ENCODE data around the gene CEP76. TPM values are rescaled to one million over a fixed set of nuclear protein-coding genes. Genes with fewer than 3 reads are reported as not detected.

The CEP76 gene
- total RNA-seq, 2 experiments from 2014 or later, result 8.0 to 8.7 TPM

GRCh38 chr18:12699747-12700146, 2.8 kb downstream of the CEP76 start:
- DNase-seq (no peak), ATAC-seq (ENCODE audit: poor library complexity) (no peak)
- no peak for TF ChIP-seq CTCF (IDR thresholded peaks at IDR 0.05)
- Mint-ChIP-seq H3K27ac (no peak overlapping the region), H3K36me3 (ENCODE audit: low read depth) (peaks cover 54% of the 10 kb centered on the region), H3K27me3 (no peaks in the 10 kb centered on the region), H3K4me3 (no peak overlapping the region), H3K4me1 (ENCODE audit: low read depth) (peaks cover 38% of the 10 kb centered on the region), H3K9me3 (no peaks in the 10 kb centered on the region)
- ChIA-PET CTCF (no interaction called here), POLR2A (no interaction called here)
- Histone ChIP-seq H3K4me3 (ENCODE audit: low read length) (no peak overlapping the region), H3K9me3 (ENCODE audit: control insufficient read depth in 1 of 2, insufficient read depth in 1 of 2, low read length in 2 of 2) (no peaks in the 10 kb centered on the region), H3K4me1 (ENCODE audit: insufficient read depth, low read length) (peaks cover 20% of the 10 kb centered on the region), H3K27ac (ENCODE audit: low read depth in 1 of 2, low read length in 2 of 2) (no peak overlapping the region), H3K36me3 (ENCODE audit: insufficient read depth, low read length) (peaks cover 11% of the 10 kb centered on the region), H3K27me3 (ENCODE audit: control insufficient read depth in 1 of 2, insufficient read depth in 2 of 2, low read length in 2 of 2) (no peaks in the 10 kb centered on the region)
- intact Hi-C loops (cut with DNase I, micrococcal nuclease), result loop anchor here in 1 of 2 experiments (5.0 kb wide), 2 partner anchors 293 to 1023 kb away; partner anchors contain the start of gene CEP192

- POLR2A ChIA-PET, result interaction anchor here (0.7 to 1.6 kb wide), 3 partner anchors 8 to 317 kb away, joined by 3 to 4 read pairs (median 3); partner anchors contain the start of gene AFG3L2
- TF ChIP-seq CTCF (IDR thresholded peaks at IDR 0.05), result no peak
Measured at GRCh38 chr18:12694032-12694431, 8.5 kb downstream of the CEP76 start.

GRCh38 chr18:12692206-12692605, 10.3 kb downstream of the CEP76 start:
- Mint-ChIP-seq H3K4me3 (no peak overlapping the region), H3K4me1 (ENCODE audit: low read depth) (no peaks in the 10 kb centered on the region), H3K9me3 (no peaks in the 10 kb centered on the region), H3K27ac (no peak overlapping the region), H3K36me3 (ENCODE audit: low read depth) (peaks cover 32% of the 10 kb centered on the region), H3K27me3 (no peaks in the 10 kb centered on the region)
- Histone ChIP-seq H3K4me3 (ENCODE audit: low read length) (no peak overlapping the region), H3K36me3 (ENCODE audit: insufficient read depth, low read length) (peaks cover 6% of the 10 kb centered on the region), H3K4me1 (ENCODE audit: insufficient read depth, low read length) (no peaks in the 10 kb centered on the region), H3K9me3 (ENCODE audit: control insufficient read depth in 1 of 2, insufficient read depth in 1 of 2, low read length in 2 of 2) (no peaks in the 10 kb centered on the region), H3K27ac (ENCODE audit: low read depth in 1 of 2, low read length in 2 of 2) (no peak overlapping the region), H3K27me3 (ENCODE audit: control insufficient read depth in 1 of 2, insufficient read depth in 2 of 2, low read length in 2 of 2) (no peaks in the 10 kb centered on the region)
- POLR2A ChIA-PET, result interaction anchor here (2.6 kb wide), 1 partner anchor 10 kb away, joined by 10 read pairs; the partner anchor contains the start of genes CEP76 and PSMG2
- TF ChIP-seq CTCF (IDR thresholded peaks at IDR 0.05), result no peak
- intact Hi-C loops (cut with DNase I, micrococcal nuclease), result no loop called here
- ATAC-seq (ENCODE audit: poor library complexity), result no peak
- DNase-seq, result no peak
- CTCF ChIA-PET, result no interaction called here

More at GRCh38 chr18:12694032-12694431, 8.5 kb downstream of the CEP76 start:
- peaks cover 10% of the 10 kb centered on the region for H3K36me3 ChIP-seq (ENCODE audit: insufficient read depth, low read length)
- Mint-ChIP-seq H3K27ac (no peak overlapping the region), H3K27me3 (no peaks in the 10 kb centered on the region), H3K36me3 (ENCODE audit: low read depth) (peaks cover 41% of the 10 kb centered on the region), H3K4me1 (ENCODE audit: low read depth) (peaks cover 5% of the 10 kb centered on the region), H3K4me3 (no peak overlapping the region), H3K9me3 (no peaks in the 10 kb centered on the region)
- CTCF ChIA-PET, result no interaction called here
- H3K4me1 ChIP-seq (ENCODE audit: insufficient read depth, low read length), result no peaks in the 10 kb centered on the region
- H3K9me3 ChIP-seq (ENCODE audit: control insufficient read depth in 1 of 2, insufficient read depth in 1 of 2, low read length in 2 of 2), result no peaks in the 10 kb centered on the region
- ATAC-seq (ENCODE audit: poor library complexity) (no peak), DNase-seq (no peak)
- H3K27ac ChIP-seq (ENCODE audit: low read depth in 1 of 2, low read length in 2 of 2), result no peak overlapping the region
- intact Hi-C loops (cut with DNase I, micrococcal nuclease), result no loop called here
- H3K4me3 ChIP-seq (ENCODE audit: low read length), result no peak overlapping the region
- no peaks in the 10 kb centered on the region for H3K27me3 ChIP-seq (ENCODE audit: control insufficient read depth in 1 of 2, insufficient read depth in 2 of 2, low read length in 2 of 2)

Data from CD4-positive, alpha-beta T cell (primary cell).